HepG2 (cell line): ENCODE data around the gene SPC24. TPM values are rescaled to one million over a fixed set of nuclear protein-coding genes. Genes with fewer than 3 reads are reported as not detected.

Experiments
- ATAC-seq: fragments of 200-7000 bp; cut with Tn5 transposase; 3 replicates; pipeline ENCODE4 v1.9.1; 2020; ENCODE audit warnings: mild to moderate bottlenecking, moderate library complexity
- BruUV-seq: library from RNA; stranded (reverse); fragments of 400-500 nt; replicated peaks from 2 replicates; lab custom pipeline; 2021; lab: Mats Ljungman, UMichigan
- CTCF ChIA-PET: fragments of 300-600 bp; formaldehyde crosslinking; extraction: SDS; loops from one replicate; lab custom pipeline; 2021; ENCODE audit warnings: low total read pairs, inconsistent platforms, low intra/inter-chr PET ratio; lab: Yijun Ruan, JAX
- POLR2A ChIA-PET: fragments of 350-600 bp; sonication (Branson Sonifier 250); formaldehyde crosslinking; loops from one replicate; lab custom pipeline; 2020; ENCODE audit warnings: antibody characterized with exemption, inconsistent platforms; lab: Yijun Ruan, JAX
- DNase-seq: peaks from one replicate; pipeline ENCODE4 v3.0.0-alpha.2; 2015; ENCODE audit warnings: low spot score
- FAIRE-seq: peaks from 3 replicates; lab custom pipeline; 2011; peaks lifted over from hg19 to GRCh38; lab: Jason Lieb, UNC
- H2AFZ ChIP-seq: one replicate; pipeline ENCODE4 v1.6.1; 2011; ENCODE audit warnings: low read length, inconsistent platforms
- H3K27ac ChIP-seq: fragments of 300-600 bp; 3 replicates; pipeline ENCODE4 v1.8.0; 2011; ENCODE audit warnings: mixed run types, mild to moderate bottlenecking, mixed read lengths, low read length, inconsistent platforms; ENCODE audit not compliant: insufficient read depth; ENCODE audit errors: extremely low read length
- H3K27me3 ChIP-seq, 2 experiments: fragments of 200-600 bp in 1 of 2; 2 replicates in 1 of 2; 3 replicates in 1 of 2; pipeline versions ENCODE4 v1.6.0 to v1.8.0; 2011; ENCODE audit warnings: low read length in 2 of 2, mild to moderate bottlenecking in 2 of 2, moderate library complexity in 2 of 2, inconsistent platforms in 1 of 2; ENCODE audit not compliant: insufficient read depth in 2 of 2, control insufficient read depth in 1 of 2
- H3K36me3 ChIP-seq, 2 experiments: fragments of 200-600 bp in 1 of 2; replicated peaks in 1 of 2; 2 replicates in 1 of 2; 3 replicates in 1 of 2; pipeline versions ENCODE4 v1.5.1 to v1.8.0; 2011; ENCODE audit warnings: low read length in 2 of 2, inconsistent platforms in 1 of 2; ENCODE audit not compliant: insufficient read depth in 2 of 2, control insufficient read depth in 1 of 2
- H3K4me1 ChIP-seq: 2 replicates; pipeline ENCODE4 v1.5.1; 2012; ENCODE audit warnings: low read length, inconsistent platforms; ENCODE audit not compliant: insufficient read depth
- H3K4me2 ChIP-seq: 2 replicates; pipeline ENCODE4 v1.6.0; 2011; ENCODE audit warnings: low read depth, low read length, inconsistent platforms
- H3K4me3 ChIP-seq, 3 experiments: fragments of 200-600 bp in 1 of 3; sonication (generic), shearing (Covaris generic) in 1 of 3; replicated peaks in 1 of 3; 2 replicates each; pipeline ENCODE4 v1.5.1; 2011 to 2016; ENCODE audit warnings: low read length in 3 of 3, inconsistent platforms in 2 of 3, low read depth in 2 of 3, mild to moderate bottlenecking in 2 of 3, control low read depth in 1 of 3, mixed read lengths in 1 of 3; ENCODE audit not compliant: insufficient read depth in 1 of 3
- H3K79me2 ChIP-seq: one replicate; pipeline ENCODE4 v1.6.1; 2011; ENCODE audit warnings: low read length, inconsistent platforms; ENCODE audit not compliant: insufficient read depth
- H3K9ac ChIP-seq: 2 replicates; pipeline ENCODE4 v1.6.0; 2011; ENCODE audit warnings: mild to moderate bottlenecking, low read depth, low read length, inconsistent platforms; ENCODE audit not compliant: insufficient read depth
- H3K9me3 ChIP-seq: 2 replicates; pipeline ENCODE4 v1.5.1; 2012; ENCODE audit warnings: mild to moderate bottlenecking, low read length
- H4K20me1 ChIP-seq: 2 replicates; pipeline ENCODE4 v1.6.0; 2011; ENCODE audit warnings: inconsistent platforms, mild to moderate bottlenecking, low read length, moderate library complexity; ENCODE audit not compliant: insufficient read depth
- CEBPB ChIP-seq: IDR thresholded peaks from 2 replicates; pipeline ENCODE4 v1.6.1; 2011; ENCODE audit warnings: low read depth, low read length, improper control_type of control experiment, borderline replicate concordance
- DR1 ChIP-seq: sonication (generic); formaldehyde crosslinking; IDR thresholded peaks from 2 replicates; pipeline ENCODE4 v1.8.0; 2021; ENCODE audit warnings: mild to moderate bottlenecking, missing genetic modification reagents, inconsistent platforms
- HMG20B ChIP-seq: conservative IDR thresholded peaks from 2 replicates; pipeline ENCODE4 v1.6.1; 2016; ENCODE audit warnings: missing genetic modification reagents, missing compliant biosample characterization
- KLF11 ChIP-seq: IDR thresholded peaks from 2 replicates; pipeline ENCODE4 v1.6.1; 2016; ENCODE audit warnings: missing compliant biosample characterization
- MAF1 ChIP-seq: sonication (generic); formaldehyde crosslinking; IDR thresholded peaks from 2 replicates; pipeline ENCODE4 v1.5.0; 2020; ENCODE audit warnings: missing genetic modification reagents, borderline replicate concordance
- NCOA1 ChIP-seq: sonication (generic); formaldehyde crosslinking; IDR thresholded peaks from 2 replicates; pipeline ENCODE4 v1.9.0; 2021; ENCODE audit warnings: missing genetic modification reagents
- NCOA5 ChIP-seq: sonication (generic); formaldehyde crosslinking; IDR thresholded peaks from 2 replicates; pipeline ENCODE4 v1.4.0; 2020; ENCODE audit warnings: missing genetic modification reagents
- RFXANK ChIP-seq: IDR thresholded peaks from 2 replicates; pipeline ENCODE4 v1.6.1; 2016
- TRIM22 ChIP-seq: fragments of 450-650 bp; IDR thresholded peaks from 2 replicates; pipeline ENCODE4 v1.6.1; 2017
- ZFP36L1 ChIP-seq: sonication (generic); formaldehyde crosslinking; IDR thresholded peaks from 2 replicates; pipeline ENCODE4 v1.8.0; 2022; ENCODE audit warnings: mild to moderate bottlenecking, missing genetic modification reagents, moderate library complexity
- ZFP36L2 ChIP-seq: sonication (generic); formaldehyde crosslinking; IDR thresholded peaks from 2 replicates; pipeline ENCODE4 v1.4.0; 2020; ENCODE audit warnings: missing genetic modification reagents
- ZMYM3 ChIP-seq: sonication (generic); formaldehyde crosslinking; IDR thresholded peaks from 2 replicates; pipeline ENCODE4 v1.5.1; 2020; ENCODE audit warnings: mild to moderate bottlenecking, missing genetic modification reagents
- ZNF263 ChIP-seq: sonication (generic); formaldehyde crosslinking; IDR thresholded peaks from 2 replicates; pipeline ENCODE4 v1.4.0; 2020; ENCODE audit warnings: missing genetic modification reagents
- ZNF34 ChIP-seq: sonication (generic); formaldehyde crosslinking; IDR thresholded peaks from 2 replicates; pipeline ENCODE4 v1.4.0; 2020; ENCODE audit warnings: mild to moderate bottlenecking, missing genetic modification reagents, borderline replicate concordance
- ZNF362 ChIP-seq: sonication (generic); formaldehyde crosslinking; IDR thresholded peaks from 2 replicates; pipeline ENCODE4 v1.4.0; 2020; ENCODE audit warnings: missing genetic modification reagents, mild to moderate bottlenecking, borderline replicate concordance
- ZNF460 ChIP-seq: sonication (generic); formaldehyde crosslinking; IDR thresholded peaks from 2 replicates; pipeline ENCODE4 v1.5.1; 2020; ENCODE audit warnings: missing genetic modification reagents, mild to moderate bottlenecking, borderline replicate concordance
- WGBS: methylation state at CpG from one replicate; pipeline ENCODE4 v1.1.6; 2017; ENCODE audit warnings: low lambda C conversion rate; 5-methylcytosine and 5-hydroxymethylcytosine counted together
- in situ Hi-C: cut with HindIII; loops from 2 replicates; pipeline ENCODE4 v1.10.0; 2017; ENCODE audit warnings: low pct_unique_long_range_greater_than_20kb; ENCODE audit not compliant: extremely low pct_ligation_motif_present
- intact Hi-C: fragments of 100-400 bp; cut with micrococcal nuclease; formaldehyde crosslinking; loops from one replicate; pipeline ENCODE4 v1.10.0; 2022; ENCODE audit not compliant: unreplicated experiment
- polyA plus RNA-seq, 8 experiments: library from polyadenylated mRNA; depleted of rRNA in 3 of 8; stranded (reverse) in 7 of 8; unstranded in 1 of 8; fragments of >200 nt; fragmentation: Illumina TruSeq in 4 of 8; extraction: Trizol in 4 of 8; gene quantifications; 2 replicates each; pipeline versions ENCODE4 v1.2.1 to v1.2.3, GENCODE V29; 2011 to 2016; ENCODE audit warnings: low read depth in 4 of 8, missing spikeins in 1 of 8, mixed read lengths in 1 of 8; ENCODE audit not compliant: insufficient read depth in 1 of 8
- total RNA-seq, 5 experiments: library from RNA; depleted of rRNA; stranded (reverse); fragments of >200 nt; fragmentation: Illumina TruSeq; extraction: Trizol; gene quantifications; 2 replicates each; pipeline ENCODE4 v1.2.3, GENCODE V29; 2016; ENCODE audit warnings: low read depth in 1 of 5

Gene SPC24
- total and polyA plus RNA-seq, 2 of the 13 experiments (the other 11 are each of a cell fraction or from before 2014, with no cell fraction given): 10.0 to 46.2 TPM

DNA sequence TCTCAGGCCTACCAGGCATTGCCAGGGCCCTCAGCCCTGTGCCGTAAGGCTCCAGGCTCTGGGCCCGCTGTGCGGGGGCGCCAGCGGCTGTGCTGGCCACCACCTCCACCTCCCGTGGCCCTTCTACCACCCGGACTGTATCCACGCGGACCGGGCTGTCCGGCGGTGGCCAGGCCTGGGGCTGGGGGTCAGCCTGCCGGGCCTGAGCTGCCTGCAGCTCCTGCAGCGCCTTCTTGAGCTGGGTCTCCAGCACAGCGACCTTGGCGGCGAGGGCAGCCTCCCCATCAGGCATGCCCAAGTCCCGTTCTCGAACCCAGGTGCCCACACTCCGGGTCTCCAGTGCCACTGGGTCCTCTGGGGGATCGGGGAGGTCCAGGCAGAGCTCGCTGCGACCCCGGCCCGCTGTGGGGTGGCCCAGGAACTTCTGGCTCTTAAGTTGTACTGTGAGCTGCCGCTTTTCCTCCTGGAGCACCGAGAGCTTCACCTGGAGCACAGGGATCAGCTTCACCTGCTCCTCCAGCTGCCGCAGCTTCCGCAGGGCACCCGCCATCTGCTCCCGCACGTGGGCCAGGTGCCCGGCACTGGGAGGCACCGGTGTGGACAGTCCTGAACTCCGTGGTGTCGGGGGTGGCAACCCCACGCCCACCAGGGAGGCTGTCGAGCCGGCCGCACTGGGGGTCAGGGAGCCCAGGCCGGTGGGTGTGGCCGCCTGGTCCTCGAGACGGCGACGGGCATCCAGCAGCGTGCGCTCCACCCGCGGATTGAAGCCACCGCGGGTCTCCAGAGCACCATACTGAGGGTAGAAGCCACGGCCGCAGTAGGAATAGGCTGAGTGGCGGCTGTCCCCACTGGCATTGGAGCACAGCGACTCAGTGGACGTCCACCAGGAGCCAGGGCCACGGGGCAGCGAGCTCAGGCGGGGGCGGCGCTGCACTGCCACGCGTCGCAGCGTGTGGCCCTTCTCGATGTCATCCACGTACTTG, 37.7 kb upstream of the SPC24 start:
- Histone ChIP-seq H3K36me3 (0 out of 5 replicates have a peak, but pooled peaks cover 0 to 8% of the 10 kb centered on the region in 2 experiments), H4K20me1 (no peaks in the 10 kb centered on the region), H3K9ac (no peak overlapping the region), H2AFZ (no peak overlapping the region), H3K27ac (no peak overlapping the region), H3K4me2 (no peak overlapping the region), H3K4me3 (no peak overlapping the region), H3K9me3 (no peaks in the 10 kb centered on the region), H3K27me3 (no peaks in the 10 kb centered on the region; a peak in 1 of 5 replicates), H3K79me2 (no peaks in the 10 kb centered on the region), H3K4me1 (peaks cover 18% of the 10 kb centered on the region)
- ChIA-PET POLR2A (no interaction called here), CTCF (no interaction called here)
- in situ Hi-C loops: no loop called here
- BruUV-seq: no TSS peak
- no peak for FAIRE-seq
- no peak for ATAC-seq
- TF ChIP-seq DR1 (CRISPR knock-in tag) (no peak), ZNF263 (peak; percentile 43; the same call in 1 of the 2 replicates)
- no peak for DNase-seq
- WGBS: 99% methylated on average over 30 of the region's 68 CpGs
- intact Hi-C loops: no loop called here

DNA sequence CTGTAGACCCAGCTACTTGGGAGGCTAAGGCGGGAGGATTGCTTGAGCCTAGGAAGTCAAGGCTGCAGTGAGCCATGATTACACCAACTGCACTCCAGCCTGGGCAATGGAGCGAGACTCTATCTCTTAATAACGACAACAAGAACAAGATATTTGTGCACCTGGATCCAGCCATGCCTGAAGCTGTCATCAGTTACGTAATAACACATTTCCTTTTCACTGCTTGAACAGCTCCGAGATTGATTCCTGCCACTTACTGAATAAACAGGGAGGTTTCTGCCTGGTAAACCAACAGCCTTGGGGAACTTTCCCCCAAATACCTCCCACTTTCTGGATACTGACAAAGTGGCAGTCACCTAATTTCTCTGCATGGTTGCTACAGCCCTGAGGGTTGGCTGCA, 36.4 kb upstream of the SPC24 start:
- Histone ChIP-seq H3K9me3 (no peaks in the 10 kb centered on the region), H3K4me3 (no peak overlapping the region), H3K4me2 (no peak overlapping the region), H3K9ac (no peak overlapping the region), H3K36me3 (0 out of 5 replicates have a peak, but pooled peaks cover 0 to 8% of the 10 kb centered on the region in 2 experiments), H3K27me3 (no peaks in the 10 kb centered on the region; a peak in 1 of 5 replicates), H4K20me1 (no peaks in the 10 kb centered on the region), H3K79me2 (no peaks in the 10 kb centered on the region), H3K4me1 (peaks cover 13% of the 10 kb centered on the region), H2AFZ (no peak overlapping the region), H3K27ac (no peak overlapping the region)
- in situ Hi-C loops (no loop called here), intact Hi-C loops (no loop called here)
- FAIRE-seq (no peak), ATAC-seq (no peak), DNase-seq (no peak)
- WGBS: 83% methylated on average over 5 of the region's 5 CpGs
- CTCF ChIA-PET: no interaction called here
- BruUV-seq: no TSS peak
- POLR2A ChIA-PET: no interaction called here
- no peak for TF ChIP-seq ZNF362
- no peak for TF ChIP-seq NCOA5 (CRISPR knock-in tag)
- no peak for TF ChIP-seq ZNF460 (CRISPR knock-in tag)
- TF ChIP-seq ZNF34 (CRISPR knock-in tag): no peak
- no peak for TF ChIP-seq ZFP36L1 (CRISPR knock-in tag)
- TF ChIP-seq MAF1 (CRISPR knock-in tag): no peak
- TF ChIP-seq TRIM22: no peak
- TF ChIP-seq HMG20B (CRISPR knock-in tag): no peak
- peak; percentile 57; the same call in 1 of the 2 replicates for TF ChIP-seq ZMYM3 (CRISPR knock-in tag)
- TF ChIP-seq CEBPB: peak; percentile 25; the same call in 1 of the 2 replicates
- no peak for TF ChIP-seq RFXANK (CRISPR knock-in tag)
- no peak for TF ChIP-seq NCOA1 (CRISPR knock-in tag)
- no peak for TF ChIP-seq ZFP36L2 (CRISPR knock-in tag)
- no peak for TF ChIP-seq KLF11 (CRISPR knock-in tag)
